MCF 10A (cell line): ENCODE measurements around the gene ALDH1A1. TPM values are rescaled to one million over a fixed set of nuclear protein-coding genes. Genes with fewer than 3 reads are reported as not detected.

Source experiments
- BruUV-seq: library from RNA; stranded (reverse); fragments of 400-500 nt; replicated peaks from 2 replicates; lab custom pipeline; 2021; lab: Mats Ljungman, UMichigan
- CTCF ChIA-PET: fragments of 300-600 bp; sonication (Branson Sonifier 250); formaldehyde crosslinking; extraction: SDS; loops from one replicate; lab custom pipeline; 2021; ENCODE audit warnings: antibody characterized with exemption, inconsistent platforms; lab: Yijun Ruan, JAX
- POLR2A ChIA-PET: fragments of 300-600, 350-650 bp; sonication (Branson Sonifier 250); formaldehyde crosslinking; extraction: SDS; loops from one replicate; lab custom pipeline; 2020; ENCODE audit warnings: antibody characterized with exemption, inconsistent platforms; lab: Yijun Ruan, JAX
- DNase-seq: peaks from one replicate; pipeline ENCODE4 v3.0.0-alpha.2; 2018; ENCODE audit not compliant: unreplicated experiment
- H3K27ac Mint-ChIP-seq: one replicate; pipeline ENCODE4 v1.8.0; 2022; ENCODE audit warnings: mild to moderate bottlenecking, low read depth, mixed read lengths; ENCODE audit not compliant: unreplicated experiment
- H3K27me3 Mint-ChIP-seq: one replicate; pipeline ENCODE4 v1.8.0; 2022; ENCODE audit warnings: mixed read lengths; ENCODE audit not compliant: insufficient read depth, unreplicated experiment
- H3K36me3 Mint-ChIP-seq: one replicate; pipeline ENCODE4 v1.8.0; 2022; ENCODE audit warnings: mild to moderate bottlenecking, moderate library complexity, mixed read lengths; ENCODE audit not compliant: insufficient read depth, unreplicated experiment
- H3K4me1 Mint-ChIP-seq: one replicate; pipeline ENCODE4 v1.8.0; 2022; ENCODE audit warnings: mixed read lengths; ENCODE audit not compliant: insufficient read depth, unreplicated experiment
- H3K4me3 Mint-ChIP-seq: one replicate; pipeline ENCODE4 v1.8.0; 2022; ENCODE audit warnings: mild to moderate bottlenecking, moderate library complexity, mixed read lengths; ENCODE audit not compliant: unreplicated experiment
- H3K9me3 Mint-ChIP-seq: one replicate; pipeline ENCODE4 v1.8.0; 2022; ENCODE audit warnings: mixed read lengths; ENCODE audit not compliant: unreplicated experiment
- intact Hi-C: fragments of 100-400 bp; cut with micrococcal nuclease; formaldehyde crosslinking; loops from 2 replicates; pipeline ENCODE4 v1.14.1; 2022
- total RNA-seq: library from RNA; stranded (reverse); gene quantifications from 2 replicates; pipeline ENCODE4 v1.2.3, GENCODE V29; 2022
- TF ChIP-seq, protein P1 (sequence below): fragments of 200-600 bp; IDR thresholded peaks from one replicate; pipeline ENCODE4 v1.8.0; 2022; ENCODE audit warnings: antibody characterized with exemption, mild to moderate bottlenecking; ENCODE audit not compliant: unreplicated experiment

ALDH1A1 gene
- total RNA-seq, 1 experiment from 2014 or later, result not detected

DNA sequence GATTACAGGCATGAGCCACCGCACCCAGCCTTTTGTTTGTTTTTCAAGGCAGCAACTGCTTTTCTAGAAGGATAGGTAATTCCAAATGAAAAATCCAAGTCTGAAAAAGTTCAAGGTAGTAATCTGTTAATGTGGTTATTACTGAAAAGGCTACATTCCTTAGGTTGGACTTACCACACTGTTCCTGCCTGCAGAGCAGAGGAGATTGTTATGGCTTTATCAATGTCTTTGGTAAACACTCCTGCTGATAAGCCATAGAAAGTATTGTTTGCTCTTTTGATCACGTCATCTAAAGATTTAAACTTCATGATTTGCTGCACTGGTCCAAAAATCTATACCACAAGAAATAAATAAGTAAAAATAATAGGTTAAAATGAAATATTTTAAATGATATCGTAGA is 43.4 kb downstream of the ALDH1A1 start:
- H3K4me1 Mint-ChIP-seq, result no peaks in the 10 kb centered on the region
- POLR2A ChIA-PET, result no interaction called here

DNA sequence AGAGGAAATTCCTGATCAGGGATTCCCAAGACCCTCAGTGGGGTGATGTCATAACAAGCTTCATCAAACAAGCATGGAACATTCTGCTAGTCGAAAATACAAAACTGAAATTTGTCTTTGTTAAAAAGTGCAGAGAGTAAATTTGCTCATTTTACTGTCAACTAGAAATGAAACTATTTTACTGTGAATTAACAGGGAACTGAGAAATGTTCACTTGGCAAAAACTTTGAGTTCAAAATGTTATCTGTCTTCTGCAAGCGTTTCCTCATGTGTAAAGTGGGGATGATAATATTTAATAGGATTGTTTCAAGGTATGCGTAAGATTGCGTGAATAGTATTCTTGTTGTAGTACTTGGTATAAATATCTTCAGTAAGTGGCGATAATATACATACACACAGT is 45.4 kb downstream of the ALDH1A1 start:
- Mint-ChIP-seq H3K9me3 (no peaks in the 10 kb centered on the region), H3K4me1 (no peaks in the 10 kb centered on the region), H3K36me3 (no peaks in the 10 kb centered on the region), H3K27ac (no peak overlapping the region), H3K4me3 (no peak overlapping the region), H3K27me3 (peaks cover 50% of the 10 kb centered on the region)
- DNase-seq, result no peak
- ChIA-PET POLR2A (interaction anchor here (1.2 kb wide), 1 partner anchor 33 kb away, joined by 4 read pairs; no protein-coding TSS in a partner anchor), CTCF (no interaction called here)
- intact Hi-C loops, result no loop called here
- BruUV-seq, result no TSS peak
- TF ChIP-seq, protein P1, sequence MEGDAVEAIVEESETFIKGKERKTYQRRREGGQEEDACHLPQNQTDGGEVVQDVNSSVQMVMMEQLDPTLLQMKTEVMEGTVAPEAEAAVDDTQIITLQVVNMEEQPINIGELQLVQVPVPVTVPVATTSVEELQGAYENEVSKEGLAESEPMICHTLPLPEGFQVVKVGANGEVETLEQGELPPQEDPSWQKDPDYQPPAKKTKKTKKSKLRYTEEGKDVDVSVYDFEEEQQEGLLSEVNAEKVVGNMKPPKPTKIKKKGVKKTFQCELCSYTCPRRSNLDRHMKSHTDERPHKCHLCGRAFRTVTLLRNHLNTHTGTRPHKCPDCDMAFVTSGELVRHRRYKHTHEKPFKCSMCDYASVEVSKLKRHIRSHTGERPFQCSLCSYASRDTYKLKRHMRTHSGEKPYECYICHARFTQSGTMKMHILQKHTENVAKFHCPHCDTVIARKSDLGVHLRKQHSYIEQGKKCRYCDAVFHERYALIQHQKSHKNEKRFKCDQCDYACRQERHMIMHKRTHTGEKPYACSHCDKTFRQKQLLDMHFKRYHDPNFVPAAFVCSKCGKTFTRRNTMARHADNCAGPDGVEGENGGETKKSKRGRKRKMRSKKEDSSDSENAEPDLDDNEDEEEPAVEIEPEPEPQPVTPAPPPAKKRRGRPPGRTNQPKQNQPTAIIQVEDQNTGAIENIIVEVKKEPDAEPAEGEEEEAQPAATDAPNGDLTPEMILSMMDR, result no peak

More for the DNA sequence above, 43.4 kb downstream of the ALDH1A1 start:
- TF ChIP-seq, protein P1, result no peak
- DNase-seq, result no peak
- no peak overlapping the region for H3K4me3 Mint-ChIP-seq
- no peaks in the 10 kb centered on the region for H3K9me3 Mint-ChIP-seq
- peaks cover 44% of the 10 kb centered on the region for H3K27me3 Mint-ChIP-seq
- intact Hi-C loops, result no loop called here
- CTCF ChIA-PET, result interaction anchor here (0.7 kb wide), 1 partner anchor 147 kb away, joined by 3 read pairs; no protein-coding TSS in a partner anchor
- H3K36me3 Mint-ChIP-seq, result no peaks in the 10 kb centered on the region
- H3K27ac Mint-ChIP-seq, result no peak overlapping the region
- BruUV-seq, result no TSS peak

DNA sequence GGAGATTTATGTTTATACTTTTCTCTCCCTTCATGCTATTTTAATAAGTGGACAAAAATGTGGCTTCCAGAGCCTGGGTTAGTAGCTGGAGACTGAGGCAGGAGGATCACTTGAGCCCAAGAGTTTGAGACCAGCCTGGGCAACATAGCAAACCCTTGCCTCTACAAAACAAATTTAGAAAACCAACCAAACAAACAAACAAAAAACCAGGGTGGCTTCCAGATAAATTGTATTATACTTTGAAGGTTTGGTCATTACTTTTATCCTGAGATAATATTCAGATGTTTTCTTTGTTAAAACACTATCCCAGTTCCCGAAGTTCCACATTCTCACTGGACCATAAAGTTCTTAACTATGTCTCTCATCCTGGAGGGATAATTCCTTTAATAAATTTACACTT is 46.0 kb downstream of the ALDH1A1 start:
- no TSS peak for BruUV-seq
- no peaks in the 10 kb centered on the region for H3K9me3 Mint-ChIP-seq
- POLR2A ChIA-PET, result interaction anchor here (1.2 kb wide), 1 partner anchor 33 kb away, joined by 4 read pairs; no protein-coding TSS in a partner anchor
- CTCF ChIA-PET, result interaction anchor here (0.6 kb wide), 1 partner anchor 25 kb away, joined by 3 read pairs; no protein-coding TSS in a partner anchor
- no peak overlapping the region for H3K27ac Mint-ChIP-seq
- no peaks in the 10 kb centered on the region for H3K4me1 Mint-ChIP-seq
- intact Hi-C loops, result no loop called here
- no peak for DNase-seq
- no peaks in the 10 kb centered on the region for H3K36me3 Mint-ChIP-seq
- H3K4me3 Mint-ChIP-seq, result no peak overlapping the region
- peaks cover 47% of the 10 kb centered on the region for H3K27me3 Mint-ChIP-seq
- TF ChIP-seq, protein P1, result no peak

DNA sequence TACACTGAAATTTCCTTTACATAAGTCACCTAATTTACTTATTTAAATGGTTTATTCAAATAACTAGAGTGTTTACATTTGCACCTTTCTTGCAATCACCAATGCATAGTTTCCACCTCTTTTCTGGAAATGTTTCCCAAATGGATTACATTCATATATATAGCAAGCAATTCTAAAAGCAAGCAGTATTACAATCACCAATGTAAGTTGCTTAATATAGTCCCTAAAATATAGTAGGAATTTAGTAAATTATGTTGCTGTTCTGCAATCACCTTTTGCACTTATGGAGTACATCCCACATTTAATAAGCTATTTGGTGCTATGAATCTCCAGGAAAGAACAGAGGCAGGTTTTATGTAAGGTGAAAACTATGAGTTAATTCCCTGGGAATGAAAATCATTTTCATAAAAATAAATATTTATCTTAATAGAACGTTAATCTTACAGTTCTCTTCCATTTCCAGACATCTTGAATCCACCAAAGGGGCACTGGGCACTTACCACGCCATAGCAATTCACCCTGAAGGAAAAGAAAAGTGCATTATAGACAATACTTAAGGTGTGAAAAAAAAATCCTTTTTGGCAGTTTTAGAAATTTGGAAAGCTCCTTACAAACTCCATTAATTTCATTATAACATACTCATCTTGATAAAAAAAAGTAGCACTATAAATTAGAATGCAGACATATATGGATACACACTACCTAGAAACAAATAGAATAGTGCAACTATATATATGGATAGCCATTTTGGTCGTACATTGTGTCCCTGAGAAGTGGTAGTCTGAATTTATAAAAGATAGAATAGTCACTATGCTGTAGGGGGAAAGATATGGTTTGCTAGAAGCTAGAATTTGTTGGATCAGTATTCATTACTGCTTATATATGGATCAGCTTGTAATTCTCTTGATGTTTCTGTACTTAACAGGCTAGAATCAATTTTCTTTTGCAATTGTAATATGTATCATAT is 47.1 kb downstream of the ALDH1A1 start:
- H3K4me3 Mint-ChIP-seq, result no peak overlapping the region
- ChIA-PET POLR2A (interaction anchor here (1.2 kb wide), 1 partner anchor 34 kb away, joined by 4 read pairs; no protein-coding TSS in a partner anchor), CTCF (no interaction called here)
- TF ChIP-seq, protein P1, result no peak
- H3K4me1 Mint-ChIP-seq, result no peaks in the 10 kb centered on the region
- peaks cover 52% of the 10 kb centered on the region for H3K27me3 Mint-ChIP-seq
- no peak for DNase-seq
- no TSS peak for BruUV-seq
- intact Hi-C loops, result no loop called here
- H3K27ac Mint-ChIP-seq, result no peak overlapping the region
- H3K36me3 Mint-ChIP-seq, result no peaks in the 10 kb centered on the region
- H3K9me3 Mint-ChIP-seq, result no peaks in the 10 kb centered on the region
